HepG2 (cell line): ENCODE results near the gene GJA5. TPM values are rescaled to one million over a fixed set of nuclear protein-coding genes. Genes with fewer than 3 reads are reported as not detected.

ENCODE experiments used
- ATAC-seq: fragments of 200-7000 bp; cut with Tn5 transposase; 3 replicates; pipeline ENCODE4 v1.9.1; 2020; ENCODE audit warnings: mild to moderate bottlenecking, moderate library complexity
- BruUV-seq: library from RNA; stranded (reverse); fragments of 400-500 nt; replicated peaks from 2 replicates; lab custom pipeline; 2021; lab: Mats Ljungman, UMichigan
- CTCF ChIA-PET: fragments of 300-600 bp; formaldehyde crosslinking; extraction: SDS; loops from one replicate; lab custom pipeline; 2021; ENCODE audit warnings: low total read pairs, inconsistent platforms, low intra/inter-chr PET ratio; lab: Yijun Ruan, JAX
- POLR2A ChIA-PET: fragments of 350-600 bp; sonication (Branson Sonifier 250); formaldehyde crosslinking; loops from one replicate; lab custom pipeline; 2020; ENCODE audit warnings: antibody characterized with exemption, inconsistent platforms; lab: Yijun Ruan, JAX
- DNase-seq: peaks from one replicate; pipeline ENCODE4 v3.0.0-alpha.2; 2015; ENCODE audit warnings: low spot score
- FAIRE-seq: peaks from 3 replicates; lab custom pipeline; 2011; peaks lifted over from hg19 to GRCh38; lab: Jason Lieb, UNC
- H2AFZ ChIP-seq: one replicate; pipeline ENCODE4 v1.6.1; 2011; ENCODE audit warnings: low read length, inconsistent platforms
- H3K27ac ChIP-seq: fragments of 300-600 bp; 3 replicates; pipeline ENCODE4 v1.8.0; 2011; ENCODE audit warnings: mixed run types, mild to moderate bottlenecking, mixed read lengths, low read length, inconsistent platforms; ENCODE audit not compliant: insufficient read depth; ENCODE audit errors: extremely low read length
- H3K27me3 ChIP-seq, 2 experiments: fragments of 200-600 bp in 1 of 2; 2 replicates in 1 of 2; 3 replicates in 1 of 2; pipeline versions ENCODE4 v1.6.0 to v1.8.0; 2011; ENCODE audit warnings: low read length in 2 of 2, mild to moderate bottlenecking in 2 of 2, moderate library complexity in 2 of 2, inconsistent platforms in 1 of 2; ENCODE audit not compliant: insufficient read depth in 2 of 2, control insufficient read depth in 1 of 2
- H3K36me3 ChIP-seq, 2 experiments: fragments of 200-600 bp in 1 of 2; replicated peaks in 1 of 2; 2 replicates in 1 of 2; 3 replicates in 1 of 2; pipeline versions ENCODE4 v1.5.1 to v1.8.0; 2011; ENCODE audit warnings: low read length in 2 of 2, inconsistent platforms in 1 of 2; ENCODE audit not compliant: insufficient read depth in 2 of 2, control insufficient read depth in 1 of 2
- H3K4me1 ChIP-seq: 2 replicates; pipeline ENCODE4 v1.5.1; 2012; ENCODE audit warnings: low read length, inconsistent platforms; ENCODE audit not compliant: insufficient read depth
- H3K4me2 ChIP-seq: 2 replicates; pipeline ENCODE4 v1.6.0; 2011; ENCODE audit warnings: low read depth, low read length, inconsistent platforms
- H3K4me3 ChIP-seq, 3 experiments: fragments of 200-600 bp in 1 of 3; sonication (generic), shearing (Covaris generic) in 1 of 3; replicated peaks in 1 of 3; 2 replicates each; pipeline ENCODE4 v1.5.1; 2011 to 2016; ENCODE audit warnings: low read length in 3 of 3, inconsistent platforms in 2 of 3, low read depth in 2 of 3, mild to moderate bottlenecking in 2 of 3, control low read depth in 1 of 3, mixed read lengths in 1 of 3; ENCODE audit not compliant: insufficient read depth in 1 of 3
- H3K79me2 ChIP-seq: one replicate; pipeline ENCODE4 v1.6.1; 2011; ENCODE audit warnings: low read length, inconsistent platforms; ENCODE audit not compliant: insufficient read depth
- H3K9ac ChIP-seq: 2 replicates; pipeline ENCODE4 v1.6.0; 2011; ENCODE audit warnings: mild to moderate bottlenecking, low read depth, low read length, inconsistent platforms; ENCODE audit not compliant: insufficient read depth
- H3K9me3 ChIP-seq: 2 replicates; pipeline ENCODE4 v1.5.1; 2012; ENCODE audit warnings: mild to moderate bottlenecking, low read length
- H4K20me1 ChIP-seq: 2 replicates; pipeline ENCODE4 v1.6.0; 2011; ENCODE audit warnings: inconsistent platforms, mild to moderate bottlenecking, low read length, moderate library complexity; ENCODE audit not compliant: insufficient read depth
- KIAA2018 ChIP-seq: sonication (generic); formaldehyde crosslinking; IDR thresholded peaks from 2 replicates; pipeline ENCODE4 v1.5.0; 2020; ENCODE audit warnings: mild to moderate bottlenecking, missing genetic modification reagents, borderline replicate concordance
- ZNF629 ChIP-seq: sonication (generic); formaldehyde crosslinking; conservative IDR thresholded peaks from 2 replicates; pipeline ENCODE4 v1.5.0; 2020; ENCODE audit warnings: missing genetic modification reagents
- WGBS: methylation state at CpG from one replicate; pipeline ENCODE4 v1.1.6; 2017; ENCODE audit warnings: low lambda C conversion rate; 5-methylcytosine and 5-hydroxymethylcytosine counted together
- in situ Hi-C: cut with HindIII; loops from 2 replicates; pipeline ENCODE4 v1.10.0; 2017; ENCODE audit warnings: low pct_unique_long_range_greater_than_20kb; ENCODE audit not compliant: extremely low pct_ligation_motif_present
- intact Hi-C: fragments of 100-400 bp; cut with micrococcal nuclease; formaldehyde crosslinking; loops from one replicate; pipeline ENCODE4 v1.10.0; 2022; ENCODE audit not compliant: unreplicated experiment
- polyA plus RNA-seq, 8 experiments: library from polyadenylated mRNA; depleted of rRNA in 3 of 8; stranded (reverse) in 7 of 8; unstranded in 1 of 8; fragments of >200 nt; fragmentation: Illumina TruSeq in 4 of 8; extraction: Trizol in 4 of 8; gene quantifications; 2 replicates each; pipeline versions ENCODE4 v1.2.1 to v1.2.3, GENCODE V29; 2011 to 2016; ENCODE audit warnings: low read depth in 4 of 8, missing spikeins in 1 of 8, mixed read lengths in 1 of 8; ENCODE audit not compliant: insufficient read depth in 1 of 8
- total RNA-seq, 5 experiments: library from RNA; depleted of rRNA; stranded (reverse); fragments of >200 nt; fragmentation: Illumina TruSeq; extraction: Trizol; gene quantifications; 2 replicates each; pipeline ENCODE4 v1.2.3, GENCODE V29; 2016; ENCODE audit warnings: low read depth in 1 of 5

GJA5 gene
- total and polyA plus RNA-seq, 2 of the 13 experiments (the other 11 are each of a cell fraction or from before 2014, with no cell fraction given): not detected

DNA sequence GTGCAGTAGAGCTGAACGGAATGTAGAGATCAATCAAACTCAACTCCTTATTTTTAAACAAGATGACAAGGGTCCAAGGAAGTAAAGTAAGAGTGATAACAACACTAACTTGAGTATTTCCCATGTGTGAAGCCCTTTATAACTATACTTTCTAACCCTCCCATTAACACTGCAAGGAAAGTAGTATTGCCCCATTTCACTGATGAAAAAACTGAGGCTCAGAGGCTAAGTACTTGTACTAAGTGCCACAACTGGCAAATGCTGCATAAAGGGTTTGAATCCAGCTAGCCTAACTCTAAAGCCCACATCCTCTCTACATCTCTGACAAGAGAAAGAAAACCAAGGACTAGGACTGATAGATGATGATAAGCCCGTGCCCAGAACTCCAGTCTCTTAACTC lies 8.2 kb upstream of the GJA5 start:
- no peak for FAIRE-seq
- Histone ChIP-seq H3K27ac (no peak overlapping the region), H4K20me1 (no peaks in the 10 kb centered on the region), H3K4me3 (no peak overlapping the region), H3K9me3 (no peaks in the 10 kb centered on the region), H2AFZ (no peak overlapping the region), H3K79me2 (no peaks in the 10 kb centered on the region), H3K4me1 (no peaks in the 10 kb centered on the region), H3K4me2 (no peak overlapping the region), H3K27me3 (peaks cover 3 to 25% of the 10 kb centered on the region in 2 experiments; a peak in 3 of 5 replicates), H3K36me3 (no peaks in the 10 kb centered on the region)
- ChIA-PET POLR2A (no interaction called here), CTCF (no interaction called here)
- intact Hi-C loops: no loop called here
- no TSS peak for BruUV-seq
- no peak for DNase-seq
- WGBS: 59% methylated on average over 2 of the region's 2 CpGs
- in situ Hi-C loops: no loop called here
- TF ChIP-seq ZNF629: peak; percentile 51
- TF ChIP-seq KIAA2018 (CRISPR knock-in tag): no peak
- TF ChIP-seq, all 625 proteins: peak for 1
- no peak for ATAC-seq
- no peak overlapping the region for H3K9ac ChIP-seq
